Upper lobe of left lung (tissue), 4 donors: Measurements from ENCODE around the gene TLE1.

ENCODE experiments used
- POLR2AphosphoS5 ChIP-seq, 2 donors: sonication (generic); formaldehyde crosslinking; IDR thresholded peaks; one replicate each; pipeline ENCODE4 v1.5.1; 2017; ENCODE audit warnings: antibody characterized with exemption in 2 of 2
- TF ChIP-seq, protein P1 (sequence below), 6 experiments: fragments of 450-650 bp in 4 of 6; fragments of 200-600 bp in 2 of 6; sonication (generic) in 2 of 6; IDR thresholded peaks; one replicate each; pipeline ENCODE4 v1.5.1; 2016 to 2019; ENCODE audit warnings: antibody characterized with exemption in 6 of 6

- TF ChIP-seq, protein P1, sequence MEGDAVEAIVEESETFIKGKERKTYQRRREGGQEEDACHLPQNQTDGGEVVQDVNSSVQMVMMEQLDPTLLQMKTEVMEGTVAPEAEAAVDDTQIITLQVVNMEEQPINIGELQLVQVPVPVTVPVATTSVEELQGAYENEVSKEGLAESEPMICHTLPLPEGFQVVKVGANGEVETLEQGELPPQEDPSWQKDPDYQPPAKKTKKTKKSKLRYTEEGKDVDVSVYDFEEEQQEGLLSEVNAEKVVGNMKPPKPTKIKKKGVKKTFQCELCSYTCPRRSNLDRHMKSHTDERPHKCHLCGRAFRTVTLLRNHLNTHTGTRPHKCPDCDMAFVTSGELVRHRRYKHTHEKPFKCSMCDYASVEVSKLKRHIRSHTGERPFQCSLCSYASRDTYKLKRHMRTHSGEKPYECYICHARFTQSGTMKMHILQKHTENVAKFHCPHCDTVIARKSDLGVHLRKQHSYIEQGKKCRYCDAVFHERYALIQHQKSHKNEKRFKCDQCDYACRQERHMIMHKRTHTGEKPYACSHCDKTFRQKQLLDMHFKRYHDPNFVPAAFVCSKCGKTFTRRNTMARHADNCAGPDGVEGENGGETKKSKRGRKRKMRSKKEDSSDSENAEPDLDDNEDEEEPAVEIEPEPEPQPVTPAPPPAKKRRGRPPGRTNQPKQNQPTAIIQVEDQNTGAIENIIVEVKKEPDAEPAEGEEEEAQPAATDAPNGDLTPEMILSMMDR (IDR thresholded peaks at IDR 0.05): no peak
- no peak for TF ChIP-seq POLR2AphosphoS5 (IDR thresholded peaks at IDR 0.05)
These were observed 24.6 kb downstream of the TLE1 start for GRCh38 chr9:81664638-81665222.
